HCT116 (cell line): ENCODE data around the gene KCNK3. TPM values are rescaled to one million over a fixed set of nuclear protein-coding genes. Genes with fewer than 3 reads are reported as not detected.

Experiments
- ATAC-seq: fragments of 200-7000 bp; cut with Tn5 transposase; 2 replicates; pipeline ENCODE4 v1.9.1; 2020; ENCODE audit warnings: mild to moderate bottlenecking, moderate library complexity
- BruUV-seq: library from RNA; stranded (reverse); fragments of 400-500 nt; replicated peaks from 2 replicates; lab custom pipeline; 2021; lab: Mats Ljungman, UMichigan
- CTCF ChIA-PET: fragments of 300-600 bp; sonication (Branson Sonifier 250); formaldehyde crosslinking; loops from one replicate; lab custom pipeline; 2021; ENCODE audit warnings: antibody characterized with exemption; lab: Charles Lee
- POLR2A ChIA-PET: fragments of 300-600, 350-600 bp; sonication (Branson Sonifier 250); formaldehyde crosslinking; loops from one replicate; lab custom pipeline; 2021; ENCODE audit warnings: antibody characterized with exemption; lab: Charles Lee
- RAD21 ChIA-PET, 2 experiments: fragments of 300-600 bp; sonication (Branson Sonifier 250); formaldehyde crosslinking; loops; one replicate each; lab custom pipeline; 2023; ENCODE audit warnings: low total read pairs in 2 of 2; ENCODE audit not compliant: uncharacterized antibody in 2 of 2, unreplicated experiment in 2 of 2, low non-redundant PET in 1 of 2; lab: Charles Lee
- DNase-seq: peaks from one replicate; pipeline ENCODE4 v3.0.0-alpha.2; 2010; ENCODE audit warnings: low read depth, low spot score
- H2AFZ ChIP-seq: fragments of 200-600 bp; shearing (Covaris generic), sonication (generic); 2 replicates; pipeline ENCODE4 v1.6.1; 2017; ENCODE audit warnings: low read depth, mixed run types, mixed read lengths, antibody characterized with exemption, low read length; ENCODE audit not compliant: poor library complexity, severe bottlenecking
- H3K27ac ChIP-seq: 2 replicates; pipeline ENCODE4 v1.5.1; 2012; ENCODE audit warnings: low read depth, low read length
- H3K27me3 ChIP-seq: fragments of 200-600 bp; sonication (generic); 2 replicates; pipeline ENCODE4 v1.6.1; 2016; ENCODE audit warnings: mixed run types, low read length, mixed read lengths; ENCODE audit not compliant: insufficient read depth
- H3K36me3 ChIP-seq, 2 experiments: fragments of 200-500 bp in 1 of 2; fragments of 200-600 bp in 1 of 2; sonication (Bioruptor generic) in 1 of 2; sonication (generic) in 1 of 2; 2 replicates each; pipeline versions ENCODE4 v1.5.1 to v1.6.1; 2014 to 2016; ENCODE audit warnings: low read length in 2 of 2, inconsistent platforms in 1 of 2, mixed read lengths in 1 of 2, mixed run types in 1 of 2; ENCODE audit not compliant: insufficient read depth in 2 of 2, control insufficient read depth in 1 of 2
- H3K4me1 ChIP-seq, 2 experiments: fragments of 200-600 bp in 1 of 2; sonication (generic) in 1 of 2; 2 replicates each; pipeline versions ENCODE4 v1.5.1 to v1.6.1; 2012 to 2017; ENCODE audit warnings: low read length in 2 of 2, inconsistent platforms in 1 of 2, mild to moderate bottlenecking in 1 of 2, mixed read lengths in 1 of 2, mixed run types in 1 of 2, moderate library complexity in 1 of 2; ENCODE audit not compliant: insufficient read depth in 2 of 2, control insufficient read depth in 1 of 2
- H3K4me2 ChIP-seq: fragments of 200-600 bp; sonication (generic); 2 replicates; pipeline ENCODE4 v1.6.1; 2017; ENCODE audit warnings: mixed run types, low read length, mixed read lengths
- H3K4me3 ChIP-seq, 2 experiments: fragments of 200-600 bp in 1 of 2; sonication (generic) in 1 of 2; replicated peaks in 1 of 2; 2 replicates each; pipeline ENCODE4 v1.5.1; 2011 to 2016; ENCODE audit warnings: low read length in 2 of 2, control low read depth in 1 of 2, low read depth in 1 of 2, mild to moderate bottlenecking in 1 of 2, mixed read lengths in 1 of 2, mixed run types in 1 of 2
- H3K79me2 ChIP-seq: fragments of 200-600 bp; sonication (generic); 2 replicates; pipeline ENCODE4 v1.6.1; 2017; ENCODE audit warnings: mild to moderate bottlenecking, mixed run types, low read length, moderate library complexity, mixed read lengths; ENCODE audit not compliant: insufficient read depth
- H3K9ac ChIP-seq: fragments of 200-600 bp; sonication (generic); 2 replicates; pipeline ENCODE4 v1.6.1; 2016; ENCODE audit warnings: low read length, mixed read lengths
- H3K9me2 ChIP-seq: fragments of 200-600 bp; sonication (generic), shearing (Covaris generic); 2 replicates; pipeline ENCODE4 v1.6.1; 2017; ENCODE audit warnings: mixed run types, mild to moderate bottlenecking, moderate library complexity; ENCODE audit not compliant: insufficient read depth
- H3K9me3 ChIP-seq, 2 experiments: fragments of 200-500 bp in 1 of 2; fragments of 200-600 bp in 1 of 2; sonication (Bioruptor generic) in 1 of 2; sonication (generic) in 1 of 2; 2 replicates each; pipeline ENCODE4 v1.6.1; 2014 to 2017; ENCODE audit warnings: low read length in 2 of 2, mixed read lengths in 2 of 2, inconsistent platforms in 1 of 2, low read depth in 1 of 2, mild to moderate bottlenecking in 1 of 2, mixed run types in 1 of 2, moderate library complexity in 1 of 2; ENCODE audit not compliant: control insufficient read depth in 1 of 2, insufficient read depth in 1 of 2
- H4K20me1 ChIP-seq: fragments of 200-600 bp; sonication (generic), shearing (Covaris generic); 2 replicates; pipeline ENCODE4 v1.6.1; 2017; ENCODE audit warnings: mixed run types, mild to moderate bottlenecking, moderate library complexity; ENCODE audit not compliant: insufficient read depth
- ATF3 ChIP-seq: IDR thresholded peaks from 2 replicates; pipeline ENCODE4 v1.6.1; 2012
- CBX3 ChIP-seq: IDR thresholded peaks from 2 replicates; pipeline ENCODE4 v1.6.1; 2012; ENCODE audit warnings: low read depth
- CEBPB ChIP-seq: IDR thresholded peaks from 2 replicates; pipeline ENCODE4 v1.6.1; 2012; ENCODE audit warnings: low read depth
- CTCF ChIP-seq, 3 experiments: fragments of 200-600 bp in 1 of 3; sonication (generic) in 1 of 3; IDR thresholded peaks in 2 of 3; conservative IDR thresholded peaks in 1 of 3; 2 replicates each; pipeline ENCODE4 v1.5.1; 2012 to 2017; ENCODE audit warnings: low read depth in 2 of 3, low read length in 2 of 3, antibody characterized with exemption in 1 of 3, borderline replicate concordance in 1 of 3, control low read depth in 1 of 3, mild to moderate bottlenecking in 1 of 3, mixed read lengths in 1 of 3, mixed run types in 1 of 3, moderate library complexity in 1 of 3; ENCODE audit not compliant: insufficient read depth in 1 of 3
- EZH2phosphoT487 ChIP-seq: fragments of 200-600 bp; IDR thresholded peaks from 2 replicates; pipeline ENCODE4 v1.6.1; 2018; ENCODE audit warnings: antibody characterized with exemption, borderline replicate concordance
- FOSL1 ChIP-seq: IDR thresholded peaks from 2 replicates; pipeline ENCODE4 v1.6.1; 2012; ENCODE audit warnings: low read depth
- JUND ChIP-seq: IDR thresholded peaks from 2 replicates; pipeline ENCODE4 v1.6.1; 2012
- MAX ChIP-seq: IDR thresholded peaks from 2 replicates; pipeline ENCODE4 v1.6.1; 2012
- POLR2A ChIP-seq: IDR thresholded peaks from 2 replicates; pipeline ENCODE4 v1.7.0; 2011; ENCODE audit warnings: borderline replicate concordance; ENCODE audit not compliant: insufficient read depth, insufficient read length; ENCODE audit errors: extremely low read depth
- POLR2AphosphoS5 ChIP-seq: IDR thresholded peaks from 2 replicates; pipeline ENCODE4 v1.6.1; 2011; ENCODE audit warnings: mild to moderate bottlenecking, low read depth, low read length, moderate library complexity
- RAD21 ChIP-seq: IDR thresholded peaks from 2 replicates; pipeline ENCODE4 v1.6.1; 2012; ENCODE audit warnings: low read depth, mild to moderate bottlenecking
- REST ChIP-seq: IDR thresholded peaks from 2 replicates; pipeline ENCODE4 v1.6.1; 2012; ENCODE audit warnings: low read depth
- SP1 ChIP-seq: IDR thresholded peaks from 2 replicates; pipeline ENCODE4 v1.6.1; 2012; ENCODE audit warnings: low read depth
- SRF ChIP-seq: IDR thresholded peaks from 2 replicates; pipeline ENCODE4 v1.6.1; 2012; ENCODE audit warnings: low read depth
- YY1 ChIP-seq: IDR thresholded peaks from 2 replicates; pipeline ENCODE4 v1.6.1; 2011; ENCODE audit warnings: low read length, low read depth, moderate library complexity, mild to moderate bottlenecking; ENCODE audit not compliant: insufficient replicate concordance; ENCODE audit errors: extremely low read depth
- ZBTB33 ChIP-seq: IDR thresholded peaks from 2 replicates; pipeline ENCODE4 v1.6.1; 2011; ENCODE audit warnings: mild to moderate bottlenecking, low read length, moderate library complexity; ENCODE audit not compliant: insufficient replicate concordance; ENCODE audit errors: extremely low read depth
- ZFX ChIP-seq: fragments of 450-650 bp; IDR thresholded peaks from 2 replicates; pipeline ENCODE4 v1.6.1; 2017
- ZNF274 ChIP-seq: fragments of 200-500 bp; sonication (Bioruptor generic); IDR thresholded peaks from 2 replicates; pipeline ENCODE4 v1.6.1; 2014; ENCODE audit warnings: mild to moderate bottlenecking, low read depth, low read length, inconsistent platforms
- intact Hi-C: fragments of 100-400 bp; cut with micrococcal nuclease; formaldehyde crosslinking; loops from 2 replicates; pipeline ENCODE4 v1.10.0; 2022
- total RNA-seq: library from RNA; stranded (reverse); gene quantifications from one replicate; pipeline ENCODE4 v1.2.1, GENCODE V29; 2021; ENCODE audit not compliant: unreplicated experiment

KCNK3 gene
- total RNA-seq, 1 experiment from 2014 or later: 0.71 TPM

- ChIA-PET CTCF (no interaction called here), RAD21 (no interaction called here), POLR2A (no interaction called here)
- Histone ChIP-seq H3K9me2 (no peaks in the 10 kb centered on the region), H3K4me3 (no peak overlapping the region), H3K36me3 (no peaks in the 10 kb centered on the region), H4K20me1 (no peaks in the 10 kb centered on the region), H3K27ac (no peak overlapping the region), H3K79me2 (no peaks in the 10 kb centered on the region), H3K4me2 (no peak overlapping the region), H3K9me3 (no peaks in the 10 kb centered on the region), H3K9ac (no peak overlapping the region), H3K4me1 (peaks cover 8 to 20% of the 10 kb centered on the region in 2 experiments; a peak in 3 of 4 replicates), H2AFZ (no peak overlapping the region), H3K27me3 (peaks cover 23% of the 10 kb centered on the region)
- ATAC-seq (no peak), DNase-seq (no peak)
- TF ChIP-seq EZH2phosphoT487 (no peak), CEBPB (no peak), FOSL1 (no peak), CTCF (IDR thresholded peaks at IDR 0.05 in 2 of 3, conservative IDR thresholded peaks at IDR 0.05 in 1 of 3; ENCODE audit: borderline replicate concordance in 1 of 3, insufficient read depth in 1 of 3, low read depth in 2 of 3, low read length in 2 of 3) (no peak), REST (no peak), ZNF274 (no peak), ZBTB33 (no peak), MAX (no peak), ATF3 (no peak), POLR2AphosphoS5 (no peak), RAD21 (no peak), POLR2A (no peak), JUND (no peak), CBX3 (no peak), YY1 (no peak), SP1 (no peak), ZFX (no peak), SRF (no peak)
- no TSS peak for BruUV-seq
- intact Hi-C loops: no loop called here
Observed at GRCh38 chr2:26644188-26644835, 48.2 kb upstream of the KCNK3 start.
